Lower lobe of right lung (tissue), 2 donors: ENCODE results near the gene FASTK. TPM values are rescaled to one million over a fixed set of nuclear protein-coding genes. Genes with fewer than 3 reads are reported as not detected.
A peak's percentile ranks its signal among the peaks of the same experiment; 100 is the strongest.

Experiments
- ATAC-seq, 2 donors: fragments of 200-7000 bp; cut with Tn5 transposase; one replicate each; pipeline ENCODE4 v1.9.1; 2020 to 2022; ENCODE audit warnings: mild to moderate bottlenecking in 2 of 2, moderate library complexity in 2 of 2
- DNase-seq: peaks from one replicate; pipeline ENCODE4 v3.0.0-alpha.2; 2020
- H3K27ac ChIP-seq: fragments of 200-600 bp; one replicate; pipeline ENCODE4 v1.8.0; 2022
- H3K27me3 ChIP-seq: fragments of 200-600 bp; one replicate; pipeline ENCODE4 v1.8.0; 2022; ENCODE audit warnings: low read depth
- H3K36me3 ChIP-seq: fragments of 200-600 bp; one replicate; pipeline ENCODE4 v1.8.0; 2022; ENCODE audit warnings: mild to moderate bottlenecking
- H3K4me1 ChIP-seq: fragments of 200-600 bp; one replicate; pipeline ENCODE4 v1.8.0; 2022
- H3K4me3 ChIP-seq: fragments of 200-600 bp; one replicate; pipeline ENCODE4 v1.8.0; 2022; ENCODE audit warnings: mild to moderate bottlenecking
- H3K9me3 ChIP-seq: fragments of 200-600 bp; one replicate; pipeline ENCODE4 v1.8.0; 2022
- intact Hi-C: fragments of 100-400 bp; cut with DNase I; formaldehyde crosslinking; loops from one replicate; pipeline ENCODE4 v1.11.0; 2022
- long read RNA-seq: library from polyadenylated mRNA; unstranded; transcript quantifications from one replicate; pipeline ENCODE4 v2.0.0, GENCODE V29; 2021
- total RNA-seq: library from RNA; stranded (reverse); fragmentation: NEBNext Ultra II Directional; extraction: Animal tissue kit (Norgen Biotek cat#: 25700); gene quantifications from one replicate; pipeline ENCODE4 v1.2.1, GENCODE V29; 2021
- TF ChIP-seq, protein P1 (sequence below): fragments of 200-600 bp; IDR thresholded peaks from one replicate; pipeline ENCODE4 v1.8.0; 2022; ENCODE audit warnings: antibody characterized with exemption, mild to moderate bottlenecking
- donor health status: DM: no; HTN: yes; CAD: no; lungs with severe emphysema.

FASTK gene, protein sequence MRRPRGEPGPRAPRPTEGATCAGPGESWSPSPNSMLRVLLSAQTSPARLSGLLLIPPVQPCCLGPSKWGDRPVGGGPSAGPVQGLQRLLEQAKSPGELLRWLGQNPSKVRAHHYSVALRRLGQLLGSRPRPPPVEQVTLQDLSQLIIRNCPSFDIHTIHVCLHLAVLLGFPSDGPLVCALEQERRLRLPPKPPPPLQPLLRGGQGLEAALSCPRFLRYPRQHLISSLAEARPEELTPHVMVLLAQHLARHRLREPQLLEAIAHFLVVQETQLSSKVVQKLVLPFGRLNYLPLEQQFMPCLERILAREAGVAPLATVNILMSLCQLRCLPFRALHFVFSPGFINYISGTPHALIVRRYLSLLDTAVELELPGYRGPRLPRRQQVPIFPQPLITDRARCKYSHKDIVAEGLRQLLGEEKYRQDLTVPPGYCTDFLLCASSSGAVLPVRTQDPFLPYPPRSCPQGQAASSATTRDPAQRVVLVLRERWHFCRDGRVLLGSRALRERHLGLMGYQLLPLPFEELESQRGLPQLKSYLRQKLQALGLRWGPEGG
- 54.4 TPM for total RNA-seq
- long read RNA-seq, transcript FASTK-212 (10 exons, 1,764 nt), result minor isoform, 7 of 163 reads
- long read RNA-seq, transcript FASTK-201 (10 exons, 1,827 nt), result major isoform, 65 of 163 reads
- long read RNA-seq, transcript FASTK-202 (9 exons, 1,402 nt), result minor isoform, 8 of 163 reads
- long read RNA-seq, partial matches to known transcripts, result 32 of 163 reads
- long read RNA-seq, other reads (novel, unspliced or antisense), result 51 of 163 reads

DNA sequence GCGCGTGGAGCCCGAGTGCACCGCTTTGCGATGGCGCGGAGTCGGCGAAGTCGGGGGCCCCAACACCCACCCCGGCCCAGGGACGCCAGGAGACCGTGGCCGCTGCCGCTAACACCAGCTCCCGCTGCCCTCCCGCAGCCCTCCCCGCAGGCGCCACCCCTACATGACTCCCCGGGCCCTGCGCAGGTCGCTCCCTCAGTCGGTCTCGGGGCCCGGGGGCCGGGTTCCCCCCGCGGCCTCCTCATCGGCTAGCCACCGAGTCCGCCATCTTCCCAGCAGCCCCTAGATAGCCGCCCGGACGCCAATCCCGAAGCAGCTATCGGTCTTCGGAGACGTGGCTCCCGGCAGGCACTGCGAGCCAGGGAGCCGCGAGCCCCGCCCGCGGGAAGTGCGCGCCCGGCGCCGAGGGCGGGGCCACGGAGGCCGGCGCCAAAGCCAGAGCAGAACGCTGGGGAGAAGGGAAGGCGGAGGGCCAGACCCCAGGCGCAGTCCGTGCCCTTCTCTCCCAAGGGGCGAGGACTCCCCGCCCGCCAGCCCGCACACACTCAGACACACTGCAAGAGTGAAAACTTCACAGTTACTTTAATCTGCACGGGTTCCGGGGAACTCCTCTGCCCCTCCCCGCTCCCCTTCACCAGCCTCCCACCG, at the start of gene FASTK:
Gene FASTK, minus strand, starts transcription at position 288 of the 648 bp plus-strand sequence. Its CDS starts 43 bp downstream, at position 245.
- H3K4me1 ChIP-seq, result peaks cover 51% of the 10 kb centered on the region
- peak within 1 kb of the TSS; percentile 96 for H3K4me3 ChIP-seq
- DNase-seq, result peak; percentile 94
- peak within 1 kb of the TSS; percentile 93 for H3K27ac ChIP-seq
- H3K27me3 ChIP-seq, result no peaks in the 10 kb centered on the region
- intact Hi-C loops, result no loop called here
- peak; percentile 93 to 94 for ATAC-seq
- H3K9me3 ChIP-seq, result no peaks in the 10 kb centered on the region
- H3K36me3 ChIP-seq, result peaks cover 22% of the 10 kb centered on the region
- TF ChIP-seq, protein P1, sequence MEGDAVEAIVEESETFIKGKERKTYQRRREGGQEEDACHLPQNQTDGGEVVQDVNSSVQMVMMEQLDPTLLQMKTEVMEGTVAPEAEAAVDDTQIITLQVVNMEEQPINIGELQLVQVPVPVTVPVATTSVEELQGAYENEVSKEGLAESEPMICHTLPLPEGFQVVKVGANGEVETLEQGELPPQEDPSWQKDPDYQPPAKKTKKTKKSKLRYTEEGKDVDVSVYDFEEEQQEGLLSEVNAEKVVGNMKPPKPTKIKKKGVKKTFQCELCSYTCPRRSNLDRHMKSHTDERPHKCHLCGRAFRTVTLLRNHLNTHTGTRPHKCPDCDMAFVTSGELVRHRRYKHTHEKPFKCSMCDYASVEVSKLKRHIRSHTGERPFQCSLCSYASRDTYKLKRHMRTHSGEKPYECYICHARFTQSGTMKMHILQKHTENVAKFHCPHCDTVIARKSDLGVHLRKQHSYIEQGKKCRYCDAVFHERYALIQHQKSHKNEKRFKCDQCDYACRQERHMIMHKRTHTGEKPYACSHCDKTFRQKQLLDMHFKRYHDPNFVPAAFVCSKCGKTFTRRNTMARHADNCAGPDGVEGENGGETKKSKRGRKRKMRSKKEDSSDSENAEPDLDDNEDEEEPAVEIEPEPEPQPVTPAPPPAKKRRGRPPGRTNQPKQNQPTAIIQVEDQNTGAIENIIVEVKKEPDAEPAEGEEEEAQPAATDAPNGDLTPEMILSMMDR, result no peak

DNA sequence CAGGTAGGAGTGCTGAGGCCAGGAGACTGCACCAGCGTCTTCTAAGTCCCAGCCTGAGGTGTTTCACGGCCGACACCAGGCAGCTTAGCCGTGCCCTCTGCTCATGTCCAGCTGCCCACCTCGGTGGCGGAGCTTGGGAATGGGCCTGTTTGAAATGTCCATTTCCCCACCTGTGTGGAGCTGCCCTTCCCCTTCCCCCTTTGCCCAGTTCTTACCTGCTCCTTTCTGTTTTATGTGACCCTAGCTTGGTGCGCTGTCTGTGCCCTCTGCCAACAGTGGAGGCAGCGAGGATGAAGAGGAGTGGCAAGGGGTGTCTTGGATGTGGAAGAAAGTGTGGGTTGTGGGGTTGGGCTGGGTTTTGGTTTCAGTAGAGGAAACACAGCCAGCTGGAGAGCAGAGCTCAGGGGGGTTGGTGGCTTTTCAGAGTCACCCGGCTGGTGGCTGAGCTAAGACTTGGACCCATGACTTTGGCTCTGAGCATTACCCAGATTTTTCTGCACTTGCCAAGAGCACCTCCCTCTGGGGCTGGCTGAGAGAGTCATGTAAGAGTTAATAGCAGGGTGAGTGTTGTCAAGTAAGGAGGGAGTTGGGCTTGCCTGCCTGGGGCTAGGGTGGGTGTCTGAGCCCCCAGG, 49.5 kb upstream of the FASTK start:
- H3K36me3 ChIP-seq, result peaks cover 88% of the 10 kb centered on the region
- H3K27ac ChIP-seq, result no peak overlapping the region
- TF ChIP-seq, protein P1, result no peak
- no peaks in the 10 kb centered on the region for H3K9me3 ChIP-seq
- no peak overlapping the region for H3K4me3 ChIP-seq
- ATAC-seq (no peak), DNase-seq (no peak)
- intact Hi-C loops, result no loop called here
- H3K4me1 ChIP-seq, result peaks cover 10% of the 10 kb centered on the region
- no peaks in the 10 kb centered on the region for H3K27me3 ChIP-seq

DNA sequence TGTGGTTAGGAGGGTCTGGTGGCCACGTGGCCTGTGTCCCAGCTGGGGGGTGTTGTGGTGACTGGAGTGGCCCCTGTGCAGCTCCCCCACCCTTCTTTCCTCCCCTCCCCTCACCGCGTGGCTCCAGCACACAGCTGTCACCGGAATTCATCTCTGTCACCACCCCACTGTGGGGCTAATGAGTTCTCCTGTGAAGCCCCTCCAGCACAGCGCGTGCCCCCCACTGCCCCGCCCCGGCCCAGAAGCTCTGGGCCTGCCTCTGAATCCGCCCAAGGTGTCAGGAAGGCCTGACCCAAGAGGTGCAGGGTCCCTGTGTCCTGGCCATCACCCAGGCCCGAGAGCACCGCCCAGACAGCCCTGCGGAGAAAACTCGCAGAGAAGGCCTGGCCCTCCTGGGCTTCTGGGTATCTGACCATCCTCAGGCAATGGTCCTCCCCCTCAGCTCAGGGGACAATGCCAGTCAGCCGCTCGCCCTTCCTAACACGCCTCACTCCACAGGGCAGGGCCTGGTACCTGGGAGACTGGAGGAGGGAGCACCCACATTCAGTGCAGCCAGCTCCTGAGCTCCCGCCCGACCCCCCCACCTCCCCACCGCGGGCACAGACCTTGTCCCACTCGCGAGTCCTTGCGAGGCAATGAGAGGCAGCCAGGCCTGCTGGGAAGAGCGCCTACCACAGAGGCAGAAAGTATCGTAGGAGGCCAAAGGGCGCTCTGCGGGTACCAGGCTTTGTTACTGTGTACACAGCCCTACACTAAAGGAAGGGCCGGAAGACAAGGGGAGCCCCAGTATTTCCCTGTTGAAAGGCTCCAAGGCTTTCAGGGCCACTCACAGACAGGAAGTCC, 48.7 kb upstream of the FASTK start:
- ATAC-seq, result no peak
- no peak overlapping the region for H3K27ac ChIP-seq
- no peaks in the 10 kb centered on the region for H3K27me3 ChIP-seq
- peaks cover 12% of the 10 kb centered on the region for H3K4me1 ChIP-seq
- intact Hi-C loops, result no loop called here
- TF ChIP-seq, protein P1, result no peak
- H3K9me3 ChIP-seq, result no peaks in the 10 kb centered on the region
- DNase-seq, result no peak
- no peak overlapping the region for H3K4me3 ChIP-seq
- H3K36me3 ChIP-seq, result peaks cover 88% of the 10 kb centered on the region

- H3K9me3 ChIP-seq, result no peaks in the 10 kb centered on the region
- H3K36me3 ChIP-seq, result peaks cover 88% of the 10 kb centered on the region
- no peak overlapping the region for H3K4me3 ChIP-seq
- TF ChIP-seq, protein P1, result no peak
- intact Hi-C loops, result no loop called here
- H3K4me1 ChIP-seq, result peaks cover 13% of the 10 kb centered on the region
- no peak overlapping the region for H3K27ac ChIP-seq
- no peaks in the 10 kb centered on the region for H3K27me3 ChIP-seq
- ATAC-seq (no peak), DNase-seq (no peak)
Observed at GRCh38 chr7:151128716-151129115, 48.1 kb upstream of the FASTK start.
